Hippocampal formation (tissue), 2 donors: ENCODE data around the gene ELOF1.
"Not testable (repeated sequence)": the region's sequence is repeated elsewhere in the genome, so short reads cannot be mapped to it uniquely, and the experiment has no call there.

Source experiments
- DNase-seq, 2 donors: peaks; one replicate each; lab custom pipeline; 2025; lab: John Stamatoyannopoulos, UW

Gene ELOF1

DNA sequence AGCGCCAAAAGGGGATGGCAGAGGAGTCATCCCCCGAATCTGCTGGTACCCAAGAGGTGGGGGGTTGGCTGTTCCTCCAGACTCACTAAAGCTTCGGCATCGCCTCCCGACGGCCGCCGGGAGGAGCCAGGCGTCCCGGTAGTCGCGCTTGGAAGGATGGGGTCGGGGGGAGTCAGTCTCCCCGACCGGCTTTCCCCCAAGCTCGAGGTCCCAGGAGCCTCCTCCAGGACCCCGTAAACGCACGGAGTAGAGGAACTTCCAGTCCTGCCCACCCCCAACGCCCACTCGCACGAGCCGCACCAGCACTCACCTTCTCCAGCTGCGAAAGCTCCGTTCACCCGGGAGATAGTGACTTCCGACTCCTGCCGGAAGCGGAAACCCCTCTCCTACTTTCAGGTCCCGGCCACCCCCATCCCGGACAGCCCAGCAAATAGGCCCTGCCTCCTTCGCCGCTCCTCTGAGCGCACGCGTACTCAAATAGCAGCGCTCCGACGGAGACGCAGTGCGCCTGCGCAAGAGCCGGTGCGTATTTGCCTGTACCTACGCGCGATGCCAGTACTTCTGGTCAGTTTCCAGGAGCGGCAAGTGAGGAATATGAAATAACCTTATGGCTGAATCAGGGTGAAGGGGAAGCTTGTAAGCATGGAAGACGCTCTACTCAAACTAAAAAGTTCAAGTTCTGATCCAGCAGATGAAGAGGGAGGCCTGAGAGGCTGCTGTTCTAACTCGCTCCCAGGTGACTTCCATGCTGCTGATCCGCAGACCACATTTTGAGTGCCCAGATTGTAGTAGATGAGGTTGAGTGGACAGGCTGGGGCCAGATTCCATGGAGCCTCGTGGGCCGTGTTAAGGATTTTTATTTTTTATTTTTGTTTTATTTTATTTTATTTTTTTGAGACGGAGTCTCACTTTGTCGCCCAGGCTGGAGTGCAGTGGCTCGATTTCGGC lies at the start of gene ELOF1:
ELOF1 (minus strand) TSS at position 350 of the 948 bp plus-strand sequence. CDS start 4,883 bp downstream, outside the sequence.
- peak; percentile 96 to 97 for DNase-seq

DNA sequence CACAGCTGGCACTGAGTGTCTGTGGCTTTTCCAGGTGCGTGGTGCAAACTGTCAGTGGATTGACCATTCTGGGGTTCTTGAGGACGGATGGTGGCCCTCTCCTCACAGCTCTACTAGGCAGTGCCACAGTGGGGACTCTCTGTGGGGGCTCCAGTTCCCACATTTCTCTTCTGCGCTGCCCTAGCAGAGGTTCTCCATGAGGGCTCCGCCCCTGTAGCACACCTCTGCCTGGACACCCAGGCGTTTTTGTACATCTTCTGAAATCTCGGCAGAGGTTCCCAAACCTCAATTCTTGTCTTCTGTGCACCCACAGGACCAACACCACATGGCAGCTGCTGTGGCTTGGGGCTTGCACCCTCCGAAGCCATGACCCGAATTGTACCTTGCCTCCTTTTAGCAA lies 47.5 kb upstream of the ELOF1 start:
- no peak for DNase-seq

- not testable (repeated sequence) for DNase-seq
Measured at GRCh38 chr19:11599704-11600103, 40.7 kb upstream of the ELOF1 start.

DNA sequence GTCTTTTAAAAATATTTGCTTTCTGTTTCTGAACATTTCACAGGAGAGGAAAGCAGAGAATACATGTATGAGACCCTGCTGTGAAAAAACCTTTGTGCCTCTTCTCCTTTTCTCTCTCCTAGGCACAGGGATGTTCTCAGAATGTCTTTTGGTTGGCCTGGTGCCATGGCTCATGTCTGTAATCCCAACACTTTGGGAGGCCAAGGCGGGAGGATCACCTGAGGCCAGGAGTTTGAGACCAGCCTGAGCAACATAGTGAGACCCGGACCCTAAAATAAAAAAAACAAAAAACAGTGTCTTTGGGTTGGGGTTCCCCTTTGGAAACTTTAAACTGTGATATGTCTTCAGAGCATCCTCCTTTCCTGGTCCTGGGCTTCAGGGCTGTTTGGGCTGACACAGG lies 39.7 kb upstream of the ELOF1 start:
- DNase-seq, result no peak

GRCh38 chr19:11598103-11598483 lies 39.1 kb upstream of the ELOF1 start:
- no peak for DNase-seq

DNA sequence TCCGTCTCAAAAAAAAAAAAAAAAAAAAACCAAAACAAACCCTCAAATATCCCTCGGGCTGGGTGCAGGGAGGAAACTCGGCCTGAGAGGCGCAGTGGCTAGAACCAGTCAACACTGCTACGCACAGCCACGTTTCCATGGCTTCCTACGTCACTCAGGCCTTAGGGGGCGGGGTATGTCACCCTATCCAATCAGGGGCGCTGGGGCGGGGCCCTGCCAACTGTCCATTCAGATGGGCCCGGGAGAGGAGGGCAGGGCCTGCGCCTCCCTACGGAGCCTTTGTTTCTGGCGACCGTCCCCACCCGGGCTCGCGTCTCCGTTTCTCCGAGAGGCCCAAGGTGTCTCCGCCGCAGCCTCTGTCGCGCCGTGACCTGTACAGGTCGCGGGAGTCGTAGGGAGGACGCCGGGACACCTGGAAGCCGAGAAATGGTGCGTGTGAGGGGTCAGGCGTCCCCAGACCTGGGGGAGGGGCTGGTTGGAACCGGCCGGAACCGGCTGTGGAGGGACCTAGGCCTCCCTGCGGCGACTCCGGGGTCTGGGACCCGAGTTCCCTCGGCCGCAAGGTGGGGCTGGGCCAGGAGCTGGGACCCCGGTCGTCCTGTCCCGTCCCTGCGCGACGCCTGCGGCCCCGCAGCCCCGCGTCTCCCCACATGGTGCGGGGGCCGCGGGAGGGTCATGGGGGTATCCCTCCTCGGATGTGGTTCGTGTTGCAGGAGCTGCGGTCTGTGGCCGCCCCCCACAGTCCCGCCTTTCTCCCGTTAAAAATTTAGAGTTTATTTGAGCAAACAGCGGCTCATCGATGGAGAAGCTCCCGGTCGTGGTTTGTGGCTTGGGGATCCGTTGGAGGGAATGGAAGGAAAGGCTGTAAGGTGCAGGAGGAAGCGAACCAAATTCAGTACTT lies 38.4 kb upstream of the ELOF1 start, which contains the start of gene ZNF627:
ZNF627 (plus strand) TSS at position 282 of the 901 bp plus-strand sequence; CDS start at position 427, 145 bp downstream.
- peak; percentile 96 to 97 for DNase-seq

GRCh38 chr19:11596156-11596555 lies 37.1 kb upstream of the ELOF1 start:
- DNase-seq, result no peak

DNA sequence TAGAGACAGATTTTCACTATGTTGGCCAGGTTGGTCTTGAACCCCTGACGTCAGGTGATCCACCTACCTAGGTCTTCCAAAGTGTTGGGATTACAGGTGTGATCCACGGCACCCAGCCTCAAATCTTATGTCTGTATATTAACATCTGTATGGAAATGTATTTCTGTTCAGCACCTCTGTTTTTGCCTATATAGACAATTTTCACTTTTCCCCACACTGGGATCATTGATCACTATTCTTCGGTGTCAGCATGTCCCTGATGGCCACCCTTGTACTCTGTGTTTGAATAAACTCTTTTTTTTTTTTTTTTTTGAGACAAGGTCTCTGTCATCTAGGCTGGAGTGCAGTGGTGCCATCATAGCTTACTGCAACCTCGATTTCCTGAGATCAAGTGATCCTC lies 35.1 kb upstream of the ELOF1 start:
- no peak for DNase-seq

DNA sequence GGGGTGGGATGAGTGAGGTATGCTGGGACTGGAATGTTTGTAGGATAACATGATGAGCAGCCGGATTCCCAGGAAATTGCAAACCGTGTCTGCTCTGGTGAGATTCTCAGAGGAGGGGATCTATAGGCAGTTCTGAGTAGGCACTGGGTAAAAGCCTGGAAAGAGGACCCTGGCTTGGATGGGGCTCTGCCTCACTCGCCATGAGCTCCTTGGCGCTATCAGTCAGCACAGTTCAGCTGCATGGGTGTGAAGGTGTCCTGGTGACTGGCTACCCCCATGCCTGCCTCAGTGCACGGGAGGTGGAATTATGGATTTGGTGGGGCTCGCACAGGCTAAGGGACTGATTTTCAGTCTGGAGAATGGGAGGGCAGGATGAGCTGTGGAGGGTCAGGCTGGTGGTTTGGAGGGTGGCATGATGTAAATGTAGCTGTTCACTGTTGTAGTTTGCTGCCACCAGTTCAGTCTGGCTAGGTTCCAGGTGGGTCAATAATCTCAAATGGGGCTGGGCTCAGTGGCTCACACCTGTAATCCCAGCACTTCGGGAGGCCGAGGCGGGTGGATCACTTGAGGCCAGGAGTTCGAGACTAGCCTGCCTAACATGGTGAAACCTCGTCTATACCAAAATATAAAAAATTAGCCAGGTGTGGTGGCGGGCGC lies 29.1 kb upstream of the ELOF1 start:
- DNase-seq, result no peak

GRCh38 chr19:11587302-11587974 lies 28.4 kb upstream of the ELOF1 start:
- peak; percentile 59 for DNase-seq

DNA sequence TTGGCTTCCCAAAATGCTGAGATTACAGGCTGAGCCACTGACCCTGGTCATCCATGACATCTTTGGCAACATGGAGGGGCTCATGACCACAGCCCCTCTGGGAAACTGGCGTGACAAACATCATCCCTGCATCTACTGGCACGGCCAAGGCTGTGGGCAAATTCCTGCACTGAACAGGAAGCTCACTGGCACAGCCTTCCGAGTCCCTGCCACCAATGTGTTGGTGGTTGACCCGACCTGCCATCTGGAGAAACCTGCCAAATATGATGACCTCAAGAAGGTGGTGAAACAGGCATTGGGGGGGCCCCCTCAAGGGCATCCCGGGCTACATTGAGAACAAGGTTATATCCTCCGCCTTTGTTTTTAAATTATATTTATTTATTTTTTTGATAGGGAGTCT lies 27.3 kb upstream of the ELOF1 start:
- no peak for DNase-seq

- no peak for DNase-seq
Measured at GRCh38 chr19:11581740-11582139, 22.7 kb upstream of the ELOF1 start.

GRCh38 chr19:11580116-11580515 lies 21.1 kb upstream of the ELOF1 start:
- DNase-seq, result no peak

DNA sequence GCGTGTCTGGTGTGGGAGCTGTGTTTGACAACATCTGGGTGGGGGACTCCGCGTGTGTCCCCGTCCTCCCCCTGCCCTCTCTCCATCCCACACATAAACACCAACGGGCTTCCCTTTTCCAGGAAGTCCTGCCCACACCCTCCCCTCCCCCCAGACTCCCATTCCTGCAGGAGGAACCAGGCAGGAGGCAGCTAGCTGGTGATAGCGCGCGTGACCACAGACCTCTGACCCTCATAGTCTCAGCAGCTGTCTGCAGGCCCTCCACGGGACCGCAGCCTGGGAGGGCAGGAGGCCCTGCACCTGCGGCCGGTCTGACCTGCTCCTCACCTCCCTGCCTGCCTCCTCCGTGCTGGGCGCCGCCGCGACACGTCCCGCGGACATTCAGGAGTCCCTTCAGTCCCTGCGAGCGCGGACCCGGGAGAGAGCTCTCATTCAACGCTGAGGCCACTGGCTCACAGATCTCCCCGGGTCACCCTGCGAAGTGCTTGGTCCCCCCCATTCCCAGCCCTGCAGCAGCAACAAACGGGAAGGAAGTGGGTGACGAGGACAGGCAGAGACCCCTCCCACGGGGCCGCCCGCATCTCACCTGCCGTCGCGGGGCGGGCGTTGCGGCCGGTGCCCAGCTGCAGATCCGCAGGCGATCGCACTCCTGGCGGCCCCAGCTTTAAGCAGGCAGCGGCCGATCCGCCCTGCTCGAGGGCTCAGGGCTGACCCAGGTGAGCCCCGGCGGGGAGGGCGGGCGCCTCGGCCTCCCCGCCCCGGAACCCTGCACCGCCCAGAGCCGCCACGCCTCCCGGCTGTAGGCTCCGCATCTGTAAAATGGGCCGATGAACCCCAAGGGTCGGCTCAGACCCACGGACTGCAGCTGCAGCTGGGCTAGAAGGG lies 19.5 kb upstream of the ELOF1 start:
- DNase-seq, result peak in 1 of 2 donors; percentile 12

DNA sequence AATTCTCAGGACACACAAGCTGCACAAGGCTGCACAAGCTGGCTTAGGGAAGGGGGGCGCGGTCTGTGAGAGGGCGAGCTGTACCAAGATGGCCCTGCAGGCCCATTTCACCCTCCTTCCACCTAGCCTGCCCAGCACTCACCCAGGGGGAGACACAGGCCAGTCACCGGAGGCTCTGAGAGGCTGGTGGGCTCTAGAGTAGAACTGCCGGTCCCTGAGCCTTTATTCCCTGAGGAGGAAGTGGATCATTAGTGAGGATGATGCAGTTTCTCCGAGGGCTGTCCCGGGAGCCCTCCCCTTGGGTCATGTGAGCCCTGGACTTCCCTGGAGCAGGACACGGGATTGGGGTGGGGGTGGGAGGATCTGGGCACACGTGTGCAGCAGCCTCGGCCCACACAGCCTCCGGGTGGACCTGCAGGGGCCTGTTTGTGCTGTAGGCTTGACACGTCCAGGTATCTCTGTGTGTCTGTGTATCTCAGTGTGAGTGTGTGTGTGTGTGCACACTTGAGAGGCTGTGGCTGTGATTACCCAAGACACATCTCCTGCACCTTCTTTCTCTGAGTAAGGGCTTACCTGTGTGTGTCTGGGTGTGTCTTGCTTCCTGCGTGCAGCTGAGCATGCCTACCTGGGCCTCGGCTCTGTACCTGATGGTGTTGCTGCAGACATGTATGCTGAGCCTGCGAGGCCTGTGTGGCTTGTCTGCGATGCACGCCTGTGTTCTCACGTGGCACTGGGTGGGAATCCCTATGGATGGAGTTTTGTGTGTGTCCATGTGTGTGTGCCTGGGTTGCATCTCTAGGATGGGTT lies 18.6 kb upstream of the ELOF1 start, which contains the start of gene ACP5:
ACP5 (minus strand) TSS at position 195 of the 807 bp plus-strand sequence. CDS start 328 bp downstream, outside the sequence.
- no peak for DNase-seq

- no peak for DNase-seq
Measured at GRCh38 chr19:11576227-11576626, 17.2 kb upstream of the ELOF1 start.

DNA sequence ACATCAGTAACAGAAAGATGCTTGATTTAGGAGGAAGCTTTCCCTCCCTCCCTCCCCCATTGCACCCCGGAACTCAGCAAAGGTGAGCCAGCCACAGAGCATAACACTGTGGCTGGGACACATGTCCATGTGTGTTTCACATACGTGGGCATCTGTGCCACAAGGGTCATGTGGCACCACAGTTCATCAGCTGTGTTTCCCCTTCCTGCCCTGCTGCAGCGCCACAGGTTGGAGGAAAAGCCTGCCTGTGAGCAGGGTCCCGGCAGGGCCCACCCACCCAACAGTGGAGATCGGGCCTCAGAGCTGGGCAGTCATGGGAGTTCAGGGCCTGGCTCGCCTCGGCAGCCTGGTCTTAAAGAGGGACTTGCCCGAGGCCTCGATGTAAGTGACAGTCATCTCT lies 15.7 kb upstream of the ELOF1 start:
- DNase-seq, result no peak

DNA sequence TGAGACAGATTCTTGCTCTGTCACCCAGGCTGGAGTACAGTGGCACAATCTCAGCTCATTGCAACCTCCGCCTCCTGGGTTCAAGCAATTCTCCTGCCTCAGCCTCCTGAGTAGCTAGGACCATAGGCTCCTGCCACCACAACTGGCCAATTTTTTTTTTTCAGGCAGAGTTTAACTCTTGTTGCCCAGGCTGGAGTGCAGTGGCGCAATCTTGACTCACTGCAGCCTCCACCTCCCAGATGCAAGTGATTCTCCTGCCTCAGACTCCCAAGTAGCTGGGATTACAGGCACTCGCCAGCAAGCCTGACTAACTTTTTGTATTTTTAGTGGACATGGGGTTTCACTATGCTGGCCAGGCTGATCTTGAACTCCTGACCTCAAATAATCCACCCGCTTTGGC lies 14.7 kb upstream of the ELOF1 start:
- DNase-seq, result not testable (repeated sequence)

- not testable (repeated sequence) for DNase-seq
Measured at GRCh38 chr19:11573354-11573753, 14.3 kb upstream of the ELOF1 start.
